ENCODE results near the gene GOLGA6L24.
"Not testable (repeated sequence)": the region's sequence is repeated elsewhere in the genome, so short reads cannot be mapped to it uniquely, and the experiment has no call there.

The GOLGA6L24 gene, protein sequence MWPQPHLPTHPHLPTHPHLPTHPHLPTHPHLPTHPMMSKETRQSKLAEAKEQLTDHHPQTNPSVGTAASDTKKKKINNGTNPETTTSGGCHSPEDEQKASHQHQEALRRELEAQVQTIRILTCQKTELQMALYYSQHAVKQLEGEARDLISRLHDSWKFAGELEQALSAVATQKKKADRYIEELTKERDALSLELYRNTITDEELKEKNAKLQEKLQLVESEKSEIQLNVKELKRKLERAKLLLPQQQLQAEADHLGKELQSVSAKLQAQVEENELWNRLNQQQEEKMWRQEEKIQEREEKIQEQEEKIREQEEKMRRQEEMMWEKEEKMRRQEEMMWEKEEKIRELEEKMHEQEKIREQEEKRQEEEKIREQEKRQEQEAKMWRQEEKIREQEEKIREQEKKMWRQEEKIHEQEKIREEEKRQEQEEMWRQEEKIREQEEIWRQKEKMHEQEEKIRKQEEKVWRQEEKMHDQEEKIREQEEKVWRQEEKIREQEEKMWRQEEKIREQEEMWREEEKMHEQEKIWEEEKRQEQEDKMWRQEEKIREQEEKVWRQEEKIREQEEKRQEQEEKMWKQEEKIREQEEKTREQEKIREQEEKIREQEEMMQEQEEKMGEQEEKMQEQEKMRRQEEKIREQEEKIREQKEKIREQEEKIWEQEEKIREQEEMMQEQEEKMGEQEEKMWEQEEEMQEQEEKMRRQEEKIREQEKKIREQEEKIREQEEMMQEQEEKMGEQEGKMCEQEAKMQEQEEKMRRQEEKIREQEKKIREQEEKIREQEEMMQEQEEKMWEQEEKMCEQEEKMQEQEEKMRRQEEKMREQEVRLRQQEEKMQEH

DNA sequence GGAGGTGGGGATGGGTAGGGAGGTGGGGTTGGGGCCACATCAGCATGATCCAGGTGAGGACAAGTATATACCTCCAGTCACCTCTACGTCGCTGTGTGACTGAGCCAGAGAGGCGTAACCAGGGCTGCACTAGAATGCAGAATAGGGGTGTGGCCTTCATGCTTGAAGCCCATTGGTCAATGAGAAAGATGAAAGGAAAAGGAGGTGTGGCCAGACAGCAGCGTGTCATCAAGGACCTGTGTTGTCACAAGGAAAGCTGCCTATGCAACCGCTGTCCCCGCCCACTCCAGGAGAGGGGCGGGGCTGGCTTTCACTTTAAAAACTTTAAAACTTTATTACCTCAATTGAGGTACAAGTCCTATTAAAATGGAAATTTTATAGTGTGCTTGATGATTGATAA, at the start of gene GOLGA6L24:
TSS of gene GOLGA6L24 (minus strand) at position 101 of the 400 bp plus-strand sequence. CDS start at position 40, 61 bp downstream.
- DNase-seq = not testable (repeated sequence)

- not testable (repeated sequence) for DNase-seq
Observed at GRCh38 chr15:28402774-28403435, 45.0 kb upstream of the GOLGA6L24 start.

GRCh38 chr15:28396022-28396421, 38.1 kb upstream of the GOLGA6L24 start:
- DNase-seq = not testable (repeated sequence)

DNA sequence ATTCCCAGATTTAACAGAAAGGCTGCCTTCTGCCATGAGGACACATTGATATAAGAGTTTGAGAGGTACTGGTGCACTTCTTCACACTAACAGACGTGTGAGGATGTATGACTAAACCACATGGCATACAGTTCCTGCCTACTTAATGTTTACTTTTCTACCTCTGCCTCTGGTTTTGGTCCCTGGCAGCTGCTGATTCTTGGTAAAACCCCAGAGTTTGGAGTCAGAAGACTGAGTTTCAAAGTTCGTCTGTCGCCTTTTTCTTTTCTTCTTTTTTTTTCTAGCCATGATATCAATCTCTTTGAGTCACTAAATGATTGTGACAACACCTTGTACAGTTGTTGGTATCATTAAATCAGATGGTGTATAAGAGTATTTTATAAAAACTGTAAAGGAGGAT, 22.2 kb upstream of the GOLGA6L24 start:
- DNase-seq = not testable (repeated sequence)

GRCh38 chr15:28378364-28378763, 20.5 kb upstream of the GOLGA6L24 start, which contains the start of gene GOLGA8F:
GOLGA8F (plus strand) TSS chr15:28378664; CDS start chr15:28378762, 98 bp downstream.
- not testable (repeated sequence) for DNase-seq

DNA sequence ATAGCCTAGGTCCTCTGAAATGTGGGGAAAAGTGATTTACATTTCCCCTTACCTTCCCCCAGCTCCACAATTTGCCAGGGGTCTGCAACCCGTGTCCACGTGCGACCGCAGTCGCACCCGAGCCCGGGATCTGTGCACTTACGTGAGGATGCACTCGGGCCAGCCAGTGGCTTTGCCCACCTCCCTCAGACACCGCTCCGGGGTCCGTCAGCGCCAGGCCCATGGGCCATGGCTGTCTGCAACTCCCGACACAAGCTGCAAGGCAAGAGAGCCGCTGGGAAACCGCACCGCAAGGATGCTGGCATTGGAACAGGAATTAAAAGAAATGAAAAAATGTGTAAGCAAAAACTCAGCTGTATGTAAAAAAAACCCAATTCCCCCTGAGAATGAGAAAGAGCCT, 7.6 kb upstream of the GOLGA6L24 start:
- DNase-seq = not testable (repeated sequence)

DNA sequence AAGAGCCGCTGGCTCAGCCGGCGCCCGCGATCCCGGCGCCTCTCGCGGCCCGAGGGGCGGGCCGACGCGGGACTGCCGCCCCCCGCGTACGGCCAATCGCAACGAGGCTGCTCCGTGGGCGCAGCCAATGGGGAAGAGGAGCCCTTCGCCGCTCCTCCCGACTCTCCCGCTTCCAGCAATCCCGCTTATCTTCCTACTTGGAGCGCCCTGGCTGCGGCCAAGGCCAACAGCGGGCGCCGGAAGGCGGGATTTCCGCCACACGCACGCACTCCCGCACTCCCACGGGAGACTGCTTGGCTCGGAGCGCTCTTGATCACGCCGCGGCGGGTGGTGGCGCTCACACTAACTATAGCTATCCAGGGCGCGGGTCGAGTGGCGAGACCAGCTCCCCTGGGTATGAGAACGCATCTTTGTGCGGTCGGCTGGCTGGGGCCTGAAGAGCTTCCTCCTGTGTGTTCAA, 35.7 kb downstream of the GOLGA6L24 start, which contains the start of gene HERC2:
TSS of gene HERC2 (minus strand) at position 51 of the 460 bp plus-strand sequence. CDS start 746 bp downstream, outside the sequence.
- not testable (repeated sequence) for DNase-seq

- DNase-seq = not testable (repeated sequence)
Observed at GRCh38 chr15:28321358-28322078, 36.4 kb downstream of the GOLGA6L24 start.

- DNase-seq = not testable (repeated sequence)
Observed at GRCh38 chr15:28319725-28320124, 38.2 kb downstream of the GOLGA6L24 start.

- DNase-seq = not testable (repeated sequence)
Observed at GRCh38 chr15:28318828-28319227, 39.1 kb downstream of the GOLGA6L24 start.

- not testable (repeated sequence) for DNase-seq
Observed at GRCh38 chr15:28318122-28318521, 39.8 kb downstream of the GOLGA6L24 start.

DNA sequence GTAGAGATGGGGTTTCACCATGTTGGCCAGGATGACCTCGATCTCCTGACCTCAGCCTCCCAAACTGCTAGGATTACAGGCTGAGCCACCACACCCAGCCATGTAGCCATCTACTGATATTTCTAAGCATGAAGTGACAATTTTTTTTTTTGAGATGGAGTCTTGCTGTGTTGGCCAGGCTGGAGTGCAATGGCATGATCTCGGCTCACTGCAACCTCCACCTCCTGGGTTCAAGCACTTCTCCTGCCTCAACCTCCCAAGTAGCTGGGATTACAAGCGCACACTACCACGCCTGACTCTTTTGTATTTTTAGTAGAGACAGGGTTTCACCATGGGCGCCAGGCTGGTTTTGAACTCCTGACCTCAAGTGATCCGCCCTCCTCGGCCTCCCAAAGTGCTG, 40.9 kb downstream of the GOLGA6L24 start:
- DNase-seq = not testable (repeated sequence)

- not testable (repeated sequence) for DNase-seq
Observed at GRCh38 chr15:28310454-28310853, 47.4 kb downstream of the GOLGA6L24 start.

- not testable (repeated sequence) for DNase-seq
Observed at GRCh38 chr15:28308718-28309117, 49.2 kb downstream of the GOLGA6L24 start.
